Activated effector memory CD4-positive, alpha-beta T cell treated with Interleukin-2 at 50 U/mL for 16 hours (primary cell): Measurements from ENCODE around the gene KRTAP20-3.

Experiments used
- DNase-seq: peaks from one replicate; pipeline ENCODE4 v3.0.0-alpha.2; 2020

Gene KRTAP20-3

DNA sequence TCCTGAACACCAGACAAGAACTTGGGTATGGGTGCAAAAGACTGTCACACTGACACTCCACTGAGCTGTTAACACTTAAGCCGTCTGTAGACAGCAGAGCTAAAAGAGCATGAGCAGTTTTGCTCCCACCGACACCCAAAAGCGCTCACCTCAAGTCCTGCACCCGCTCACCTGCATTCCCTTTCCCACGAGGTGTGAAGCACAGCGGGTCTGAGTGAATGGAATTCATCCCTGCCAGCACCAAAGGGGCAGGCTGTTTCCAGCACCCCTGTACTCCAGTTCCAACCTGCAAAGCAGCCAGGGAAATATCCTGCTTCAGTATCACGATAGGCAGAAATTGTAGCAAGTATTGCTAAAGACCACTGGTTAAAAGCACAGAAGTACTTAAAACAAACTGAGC lies 47.2 kb downstream of the KRTAP20-3 start:
- no peak for DNase-seq
